HFF-Myc (cell line): ENCODE data around the gene P4HA3.

ENCODE experiments used
- DNase-seq: peaks from one replicate; pipeline ENCODE4 v3.0.0-alpha.2; 2011; ENCODE audit warnings: low read depth; ENCODE audit errors: extremely low read depth
- H3K4me3 ChIP-seq: replicated peaks from 2 replicates; pipeline ENCODE4 v1.5.1; 2011; ENCODE audit warnings: low read depth, mild to moderate bottlenecking, control low read depth, low read length
- TF ChIP-seq, protein P1 (sequence below): IDR thresholded peaks from 2 replicates; pipeline ENCODE4 v1.5.1; 2012; ENCODE audit warnings: mild to moderate bottlenecking, low read depth, low read length, control low read depth; ENCODE audit errors: missing control alignments

Gene P4HA3

DNA sequence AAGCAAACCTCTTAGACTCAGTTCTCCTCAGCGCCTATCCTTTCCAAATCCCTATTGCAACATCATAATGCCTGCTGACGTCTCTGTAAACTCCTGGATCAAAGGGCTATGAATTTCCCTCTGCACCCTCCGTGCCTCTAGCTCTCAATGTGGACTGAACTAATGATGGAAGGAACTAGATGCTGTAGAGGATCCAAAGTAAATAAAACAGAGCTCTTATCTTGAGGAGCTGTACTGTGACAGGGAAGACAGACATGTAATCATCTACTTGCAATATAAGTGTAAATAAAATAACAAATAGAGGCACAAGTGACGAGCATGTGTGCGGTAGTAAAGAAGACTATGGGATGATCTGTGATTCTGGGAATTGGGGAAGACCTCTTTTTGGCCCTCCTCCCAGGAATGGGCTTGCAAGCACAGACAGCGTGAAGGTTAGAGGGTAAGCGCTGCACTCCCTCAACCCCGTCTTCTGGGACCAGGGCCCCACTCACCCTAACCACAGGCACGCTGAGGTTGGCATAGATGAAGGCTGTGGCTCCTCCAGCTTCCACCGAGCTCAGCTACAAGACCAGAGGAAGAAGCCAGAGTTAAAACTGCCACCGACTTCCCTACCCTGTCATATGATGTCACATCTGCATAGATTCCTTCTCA is 42.2 kb downstream of the P4HA3 start:
- DNase-seq, result no peak
- H3K4me3 ChIP-seq, result no peak overlapping the region
- TF ChIP-seq, protein P1, sequence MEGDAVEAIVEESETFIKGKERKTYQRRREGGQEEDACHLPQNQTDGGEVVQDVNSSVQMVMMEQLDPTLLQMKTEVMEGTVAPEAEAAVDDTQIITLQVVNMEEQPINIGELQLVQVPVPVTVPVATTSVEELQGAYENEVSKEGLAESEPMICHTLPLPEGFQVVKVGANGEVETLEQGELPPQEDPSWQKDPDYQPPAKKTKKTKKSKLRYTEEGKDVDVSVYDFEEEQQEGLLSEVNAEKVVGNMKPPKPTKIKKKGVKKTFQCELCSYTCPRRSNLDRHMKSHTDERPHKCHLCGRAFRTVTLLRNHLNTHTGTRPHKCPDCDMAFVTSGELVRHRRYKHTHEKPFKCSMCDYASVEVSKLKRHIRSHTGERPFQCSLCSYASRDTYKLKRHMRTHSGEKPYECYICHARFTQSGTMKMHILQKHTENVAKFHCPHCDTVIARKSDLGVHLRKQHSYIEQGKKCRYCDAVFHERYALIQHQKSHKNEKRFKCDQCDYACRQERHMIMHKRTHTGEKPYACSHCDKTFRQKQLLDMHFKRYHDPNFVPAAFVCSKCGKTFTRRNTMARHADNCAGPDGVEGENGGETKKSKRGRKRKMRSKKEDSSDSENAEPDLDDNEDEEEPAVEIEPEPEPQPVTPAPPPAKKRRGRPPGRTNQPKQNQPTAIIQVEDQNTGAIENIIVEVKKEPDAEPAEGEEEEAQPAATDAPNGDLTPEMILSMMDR, result no peak

GRCh38 chr11:74268456-74268855 is 43.0 kb downstream of the P4HA3 start:
- no peak overlapping the region for H3K4me3 ChIP-seq
- no peak for DNase-seq
- TF ChIP-seq, protein P1, result no peak

GRCh38 chr11:74267014-74267413 is 44.4 kb downstream of the P4HA3 start:
- TF ChIP-seq, protein P1, result no peak
- no peak for DNase-seq
- H3K4me3 ChIP-seq, result no peak overlapping the region

- no peak overlapping the region for H3K4me3 ChIP-seq
- DNase-seq, result no peak
- TF ChIP-seq, protein P1, result no peak
These were observed 46.2 kb downstream of the P4HA3 start for GRCh38 chr11:74265256-74265655.

- no peak for DNase-seq
- H3K4me3 ChIP-seq, result no peak overlapping the region
- TF ChIP-seq, protein P1, result no peak
These were observed 48.7 kb downstream of the P4HA3 start for GRCh38 chr11:74262725-74263124.

GRCh38 chr11:74257959-74258553 is 53.4 kb downstream of the P4HA3 start:
- DNase-seq, result no peak
- no peak overlapping the region for H3K4me3 ChIP-seq
- TF ChIP-seq, protein P1, result no peak
